ENCODE results near the gene CTDNEP1.

CTDNEP1 gene

DNA sequence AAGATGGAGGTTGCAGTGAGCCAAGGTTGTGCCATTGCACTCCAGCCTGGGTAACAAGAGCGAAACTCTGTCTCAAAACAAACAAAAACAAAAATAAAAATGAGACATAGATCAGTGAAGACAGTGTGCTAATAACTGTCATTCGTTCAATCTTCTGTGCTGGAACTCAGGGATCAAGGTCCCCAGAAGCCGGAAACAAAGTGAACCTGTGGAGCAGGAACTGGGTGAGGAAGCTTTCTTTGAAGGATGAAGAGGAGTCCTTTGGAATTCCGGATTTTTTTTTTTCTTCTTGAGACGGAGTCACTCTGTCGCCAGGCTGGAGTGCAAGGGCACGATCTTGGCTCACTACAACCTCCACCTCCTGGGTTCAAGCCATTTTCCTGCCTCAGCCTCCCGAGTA, 27.9 kb upstream of the CTDNEP1 start:
- no peak for DNase-seq

DNA sequence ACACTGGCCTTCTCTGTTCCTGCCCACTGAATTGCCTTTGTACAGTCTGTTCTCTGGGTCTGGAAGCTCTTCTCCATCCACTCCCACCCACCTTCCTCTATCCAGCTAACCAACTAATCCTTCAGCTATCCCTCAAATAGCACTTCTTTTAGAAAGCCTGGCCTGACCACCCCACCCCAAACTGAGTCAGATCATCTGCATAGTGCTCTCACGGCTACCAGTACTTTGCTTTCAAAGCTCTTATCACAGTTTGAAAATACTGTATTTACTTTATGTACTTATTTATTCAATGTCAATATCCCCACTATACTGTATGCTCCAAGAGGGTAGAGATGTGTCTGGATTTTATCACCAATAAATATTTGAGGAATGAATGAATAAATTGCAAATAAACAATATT, 15.2 kb upstream of the CTDNEP1 start:
- no peak for DNase-seq

DNA sequence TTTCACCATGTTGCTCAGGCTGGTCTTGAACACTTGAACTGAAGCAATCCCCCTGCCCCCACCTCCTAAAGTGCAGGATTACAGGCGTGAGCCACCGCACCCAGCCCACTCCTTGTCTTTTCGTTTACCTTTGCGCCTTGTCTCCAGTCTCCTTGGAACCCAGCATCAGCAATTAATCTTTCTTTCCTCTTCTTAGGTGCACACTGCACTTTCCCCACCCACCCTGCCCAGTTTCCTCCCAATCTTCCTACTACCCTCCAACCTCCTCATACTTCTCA, 12.2 kb upstream of the CTDNEP1 start:
- DNase-seq = no peak

DNA sequence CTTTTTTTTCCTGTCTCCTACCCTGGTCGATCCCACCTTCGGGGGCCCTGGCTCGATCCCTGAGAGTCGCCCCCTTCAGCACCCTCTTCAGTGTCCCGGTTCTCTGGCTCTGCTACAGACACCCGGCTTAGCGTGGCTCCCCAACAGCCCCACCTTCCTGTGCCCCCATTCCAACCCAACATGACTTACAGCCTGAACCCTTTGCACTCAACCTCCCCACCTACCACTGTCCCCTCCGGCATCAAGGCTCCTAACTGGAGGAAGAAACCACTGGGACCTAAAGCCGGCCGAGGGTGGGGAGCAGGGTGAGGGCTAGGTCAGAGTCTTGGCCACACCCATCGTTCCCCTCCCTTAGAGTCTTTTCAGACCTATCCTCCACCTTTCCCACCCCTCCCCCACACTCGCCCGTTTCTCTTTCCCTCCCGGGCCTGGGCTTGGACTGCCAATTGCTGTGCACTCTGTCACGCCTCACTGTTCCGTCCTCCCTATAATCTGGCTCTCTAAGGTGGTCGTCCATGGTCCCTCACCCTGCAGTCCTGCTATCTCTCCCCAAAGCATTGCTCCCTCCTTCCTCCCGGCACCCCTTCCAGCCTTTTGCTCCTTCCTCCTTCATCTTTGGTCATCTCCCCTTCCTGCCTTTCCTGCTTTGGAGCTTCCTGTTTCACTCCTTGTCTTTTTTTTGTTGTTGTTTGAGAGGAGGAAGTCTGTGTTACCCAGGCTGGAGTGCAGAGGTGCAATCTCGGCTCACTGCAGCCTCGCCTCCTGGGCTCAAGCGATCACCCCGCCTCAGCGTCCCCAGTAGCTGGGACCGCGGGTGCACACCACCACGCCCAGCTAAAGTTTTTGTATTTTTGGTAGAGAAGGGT, 11.6 kb upstream of the CTDNEP1 start:
- peak in 1 of 6 experiments; percentile 39 for DNase-seq

DNA sequence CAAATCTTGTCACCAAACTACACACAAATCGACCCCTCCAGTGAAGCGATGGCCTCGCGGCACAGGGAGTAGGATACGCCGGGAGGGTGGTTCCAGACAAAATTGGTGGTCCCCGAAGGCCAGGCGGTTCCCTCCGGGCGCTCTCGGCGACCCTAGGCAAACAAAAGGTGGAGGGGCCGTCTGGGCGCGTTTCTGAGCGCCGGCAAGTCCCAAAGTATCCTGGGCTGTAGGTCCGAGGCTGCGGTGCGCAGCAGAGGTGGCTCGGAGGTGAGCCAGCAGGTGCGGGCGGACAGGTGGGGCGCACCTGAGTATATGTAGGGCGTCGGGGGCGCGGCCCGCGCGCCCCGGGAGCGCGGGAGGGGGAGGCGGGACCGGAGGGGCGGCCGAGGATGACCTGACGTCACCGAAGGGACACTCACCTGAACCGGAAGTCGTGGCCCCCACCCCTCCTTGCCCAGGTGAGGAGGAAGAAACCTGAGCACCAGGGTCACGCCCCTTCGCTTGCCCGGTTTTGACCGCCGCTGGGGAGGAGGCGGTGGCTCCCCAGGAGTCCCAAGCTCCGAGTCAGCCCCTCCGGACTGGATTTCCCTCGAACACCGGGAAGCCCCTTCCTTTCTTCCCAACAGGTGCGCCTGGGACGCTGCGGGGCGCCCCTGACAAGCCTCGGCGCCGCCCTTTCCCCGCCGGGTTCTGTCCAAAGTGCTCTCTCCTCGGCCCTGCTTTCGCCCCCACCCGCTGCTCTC, 10.8 kb upstream of the CTDNEP1 start, which contains the start of gene CLDN7:
CLDN7 (minus strand) TSS at position 287 of the 743 bp plus-strand sequence. CDS start 435 bp downstream, outside the sequence.
- DNase-seq = peak in 1 of 6 experiments; percentile 39

DNA sequence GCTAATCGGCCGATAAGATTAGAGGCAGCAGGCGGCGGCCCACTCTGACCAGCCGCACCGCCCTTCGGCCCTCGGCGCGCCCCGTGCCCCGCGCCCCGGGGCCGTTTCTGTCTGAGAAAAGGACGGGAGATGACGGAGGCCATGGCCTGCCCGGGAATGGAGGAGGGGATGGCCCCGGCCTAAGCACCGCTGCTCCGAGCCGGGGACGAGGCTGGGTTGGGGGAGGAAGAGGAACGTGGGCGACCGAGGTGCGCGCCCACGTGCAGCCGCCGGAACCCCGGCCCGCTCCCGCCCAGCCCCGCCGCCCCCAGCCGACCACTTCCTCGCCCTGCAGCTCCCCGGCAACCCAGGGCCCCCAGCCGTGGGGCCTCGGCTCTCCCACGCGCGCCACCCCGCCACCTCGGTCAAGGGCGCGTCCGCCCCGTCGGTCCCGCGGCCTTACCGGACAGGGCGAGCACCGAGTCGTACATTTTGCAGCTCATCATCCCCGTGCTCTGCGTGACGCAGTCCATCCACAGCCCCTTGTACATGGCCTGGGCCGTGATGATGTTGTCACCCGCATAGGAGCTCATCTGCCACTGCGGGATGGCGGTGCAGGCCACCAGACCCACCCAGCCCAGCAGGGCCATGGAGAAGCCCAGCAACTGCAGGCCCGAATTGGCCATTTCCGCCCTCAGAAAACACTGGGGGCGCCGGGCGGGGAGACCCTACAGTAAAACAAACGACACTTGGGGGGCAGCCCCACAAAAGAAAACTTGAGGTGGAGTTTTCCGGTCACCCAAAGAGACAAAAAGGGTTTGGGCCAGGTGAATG, 10.1 kb upstream of the CTDNEP1 start:
- DNase-seq = peak in 1 of 6 experiments; percentile 30

DNA sequence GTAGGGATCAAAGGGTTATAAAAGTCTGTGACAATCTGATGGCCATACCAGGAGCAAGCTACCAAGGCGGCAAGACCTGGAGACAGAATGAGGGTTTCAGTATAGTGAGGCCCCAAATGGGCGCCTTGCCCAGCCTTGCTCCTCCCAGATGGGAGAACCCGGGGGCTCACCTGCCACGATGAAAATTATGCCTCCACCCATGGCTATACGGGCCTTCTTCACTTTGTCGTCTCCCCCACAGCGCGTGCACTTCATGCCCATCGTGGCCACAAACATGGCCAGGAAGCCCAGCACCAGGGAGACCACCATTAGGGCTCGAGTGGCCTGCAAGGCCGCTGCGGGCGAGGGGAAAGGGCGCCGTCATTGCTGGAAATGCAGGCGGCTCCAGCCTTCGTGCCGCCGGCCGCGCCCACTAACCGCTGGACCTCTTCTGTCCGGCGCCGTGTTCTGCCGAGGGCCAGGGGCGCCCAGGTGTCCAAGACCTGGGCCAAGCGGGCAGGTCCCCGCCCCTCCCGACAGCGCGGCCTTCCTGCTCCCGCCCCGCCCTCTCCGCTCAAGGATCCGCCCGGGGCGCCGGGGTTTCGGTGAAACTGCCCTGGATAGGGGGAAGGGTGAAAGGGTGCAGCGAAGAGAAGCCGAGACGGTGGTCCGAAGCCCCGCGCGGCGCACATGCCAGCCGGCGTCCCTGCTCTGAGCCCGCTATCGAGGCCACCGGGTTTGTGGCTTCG, 9.3 kb upstream of the CTDNEP1 start:
- peak in 4 of 6 experiments; percentile 29 to 43 (median 36) for DNase-seq

DNA sequence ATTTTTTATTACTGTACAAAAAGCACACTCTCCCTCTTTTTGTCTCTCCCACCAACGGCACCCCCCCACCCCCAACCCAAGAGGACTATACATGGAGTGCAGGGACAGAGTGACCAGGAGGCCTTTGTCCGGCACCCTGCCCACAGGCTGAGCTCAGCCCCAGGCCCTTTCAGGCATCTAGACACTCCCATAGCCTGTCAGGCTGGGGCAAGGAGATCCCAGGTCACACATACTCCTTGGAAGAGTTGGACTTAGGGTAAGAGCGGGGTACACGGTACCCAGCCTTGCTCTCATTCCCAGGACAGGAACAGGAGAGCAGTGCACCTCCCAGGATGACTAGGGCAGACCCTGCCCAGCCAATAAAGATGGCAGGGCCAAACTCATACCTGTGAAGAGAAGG, 8.6 kb upstream of the CTDNEP1 start:
- no peak for DNase-seq

DNA sequence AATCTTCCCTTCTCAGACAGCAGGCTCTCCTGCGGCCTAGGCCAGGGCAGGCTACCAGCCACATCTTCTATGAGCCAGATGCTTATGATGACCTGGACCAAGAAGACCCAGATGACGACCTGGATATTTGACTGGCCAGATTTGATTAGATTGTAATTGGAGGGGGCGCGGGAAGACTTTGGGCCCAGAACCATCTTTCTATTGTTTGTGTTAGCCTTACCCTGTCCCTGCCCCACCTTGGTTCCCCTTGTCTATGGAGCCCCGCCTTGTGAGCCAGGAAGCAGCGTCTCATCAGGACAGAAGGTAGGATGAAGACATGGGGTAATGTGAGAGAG, 8.0 kb upstream of the CTDNEP1 start:
- no peak for DNase-seq

DNA sequence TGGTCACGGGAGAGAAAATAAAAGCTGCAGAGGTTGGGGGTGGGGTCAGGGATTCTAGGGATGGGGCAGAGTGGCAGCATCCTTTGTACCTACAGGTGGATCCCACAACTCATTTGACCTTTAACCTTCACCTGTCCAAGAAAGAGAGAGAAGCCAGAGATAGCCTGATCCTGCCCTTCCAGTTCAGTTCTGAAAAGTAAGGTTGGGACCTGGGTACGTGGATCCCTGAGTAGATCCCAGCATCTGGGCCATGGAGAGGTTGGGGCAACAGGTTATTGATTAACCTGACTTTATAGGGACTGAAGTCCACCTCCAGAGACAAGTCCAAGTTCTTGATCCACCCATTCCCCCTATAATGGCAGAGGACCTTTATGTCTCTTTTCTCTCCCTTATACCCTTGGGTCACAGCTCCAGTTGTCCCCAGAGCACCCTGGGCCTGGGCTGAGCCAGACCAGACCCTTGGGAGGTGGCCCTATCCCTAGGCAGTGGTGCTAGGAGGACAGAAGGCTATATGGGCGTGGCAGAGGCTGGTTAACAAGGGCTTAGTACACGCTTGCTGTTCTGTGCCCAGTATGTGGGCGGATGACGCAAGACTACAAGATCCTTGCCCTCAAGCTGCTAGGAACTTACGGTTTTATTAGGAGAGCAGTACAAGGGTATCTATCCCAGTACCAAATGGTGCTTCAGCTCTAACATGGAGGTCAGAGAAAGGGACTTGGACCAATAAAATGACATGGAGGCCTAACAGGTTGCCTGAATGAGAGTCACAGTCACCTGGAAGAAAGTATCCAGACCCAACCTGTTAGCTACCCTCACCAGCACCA, 7.4 kb upstream of the CTDNEP1 start:
- no peak for DNase-seq

DNA sequence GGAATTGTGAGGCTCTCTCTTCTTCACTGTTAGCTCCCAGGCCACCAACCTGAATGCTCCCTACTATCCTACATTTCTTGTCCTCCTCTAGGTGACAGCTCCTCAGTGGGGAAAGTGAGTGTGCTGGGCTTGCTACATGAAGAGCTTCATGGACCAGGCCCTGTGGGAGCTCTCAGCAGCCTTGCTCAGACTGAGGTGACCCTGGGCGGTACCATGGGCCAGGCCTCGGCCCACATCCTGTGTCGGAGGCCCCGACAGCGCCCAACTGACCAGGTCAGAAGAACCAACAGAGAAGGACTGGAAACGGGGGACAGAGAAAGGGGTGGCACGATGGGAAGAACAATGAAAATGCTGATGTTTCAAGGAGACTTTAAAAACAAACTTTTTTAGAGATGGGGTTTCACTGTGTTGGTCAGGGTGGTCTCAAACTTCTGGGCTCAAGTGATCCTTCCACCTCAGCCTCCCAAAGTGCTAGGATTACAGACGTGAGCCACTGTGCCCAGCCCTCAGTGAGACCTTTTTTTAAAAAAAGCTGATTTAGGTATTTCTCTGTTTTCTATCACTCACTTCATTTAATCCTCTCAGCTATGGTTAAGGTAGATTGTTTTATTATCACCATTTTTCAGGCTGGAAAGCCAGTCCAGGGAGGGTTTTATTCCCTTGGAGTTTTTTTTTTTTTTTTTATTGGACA, 5.4 kb upstream of the CTDNEP1 start:
- DNase-seq = no peak

DNA sequence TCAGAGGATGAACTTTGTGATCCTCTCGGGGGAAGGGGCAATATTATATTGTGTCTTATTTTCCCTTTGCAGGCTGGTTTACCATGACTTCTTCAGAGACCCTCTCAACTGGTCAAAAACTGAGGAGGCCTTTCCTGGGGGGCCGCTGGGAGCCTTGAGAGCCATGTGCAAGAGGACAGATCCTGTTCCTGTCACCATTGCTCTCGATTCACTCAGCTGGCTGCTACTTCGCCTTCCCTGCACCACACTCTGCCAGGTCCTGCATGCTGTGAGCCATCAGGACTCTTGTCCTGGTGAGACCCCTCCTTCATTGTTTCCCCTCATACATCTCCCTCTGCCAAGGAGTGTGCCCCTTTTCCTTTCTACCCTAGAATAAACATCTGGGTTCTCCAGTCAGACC, 3.0 kb upstream of the CTDNEP1 start:
- no peak for DNase-seq

DNA sequence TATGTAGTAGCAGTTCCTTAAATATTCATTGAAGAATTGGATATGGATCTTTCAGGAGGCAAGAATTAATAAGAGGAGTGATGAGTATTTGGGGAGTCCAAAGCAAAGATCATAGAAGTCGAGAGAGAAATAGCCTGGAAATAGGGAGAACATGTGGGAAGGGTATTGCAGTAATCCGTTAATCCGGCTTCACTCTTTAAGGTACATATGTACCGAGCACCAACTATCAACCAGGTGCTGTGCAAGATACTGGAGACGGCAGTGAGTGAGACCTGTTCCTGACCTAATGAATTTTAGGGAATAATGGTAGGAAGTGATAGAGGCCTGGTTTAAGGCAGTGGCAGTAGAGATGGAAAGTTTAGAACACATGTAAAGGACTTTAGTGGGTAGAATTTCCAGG, 1.5 kb upstream of the CTDNEP1 start:
- no peak for DNase-seq

DNA sequence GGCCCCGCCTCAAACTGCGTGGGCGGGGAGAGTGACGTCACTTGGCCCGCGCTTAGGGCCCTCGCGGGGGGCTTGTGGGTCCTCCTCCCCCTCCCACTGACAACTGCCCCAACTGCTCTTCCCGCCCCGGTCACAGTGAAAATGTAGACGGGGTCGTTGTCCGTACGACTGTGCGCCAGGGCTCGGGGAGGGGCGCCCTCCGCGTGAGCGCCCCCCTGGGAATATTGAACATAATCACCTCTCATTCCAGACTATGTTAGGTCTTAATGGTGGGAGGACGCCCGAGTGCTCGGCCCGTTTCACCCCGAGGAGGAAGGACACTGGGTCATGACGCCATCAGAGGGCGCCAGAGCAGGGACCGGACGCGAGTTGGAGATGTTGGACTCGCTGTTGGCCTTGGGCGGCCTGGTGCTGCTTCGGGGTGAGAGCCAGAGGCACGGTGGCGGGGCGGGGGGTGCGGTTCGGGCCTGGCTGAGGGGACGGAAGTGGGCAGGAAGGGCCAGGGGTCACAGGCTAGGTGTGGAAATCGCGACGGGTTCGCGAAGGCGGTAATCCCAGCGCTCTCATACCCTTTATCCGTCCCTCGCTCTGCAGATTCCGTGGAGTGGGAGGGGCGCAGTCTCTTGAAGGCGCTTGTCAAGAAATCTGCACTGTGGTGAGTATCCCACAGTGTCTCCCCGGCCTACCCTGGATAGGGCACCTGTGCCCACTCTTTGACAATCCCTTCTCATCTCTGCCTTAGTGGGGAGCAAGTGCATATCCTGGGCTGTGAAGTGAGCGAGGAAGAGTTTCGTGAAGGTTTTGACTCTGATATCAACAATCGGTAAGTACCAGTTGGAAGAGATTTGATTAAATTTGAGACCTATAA, 876 bp upstream of the CTDNEP1 start, which contains the start of gene ELP5:
ELP5 (plus strand) TSS at position 40 of the 868 bp plus-strand sequence; CDS start at position 376, 336 bp downstream.
- peak; percentile 74 to 95 (median 86) for DNase-seq

DNA sequence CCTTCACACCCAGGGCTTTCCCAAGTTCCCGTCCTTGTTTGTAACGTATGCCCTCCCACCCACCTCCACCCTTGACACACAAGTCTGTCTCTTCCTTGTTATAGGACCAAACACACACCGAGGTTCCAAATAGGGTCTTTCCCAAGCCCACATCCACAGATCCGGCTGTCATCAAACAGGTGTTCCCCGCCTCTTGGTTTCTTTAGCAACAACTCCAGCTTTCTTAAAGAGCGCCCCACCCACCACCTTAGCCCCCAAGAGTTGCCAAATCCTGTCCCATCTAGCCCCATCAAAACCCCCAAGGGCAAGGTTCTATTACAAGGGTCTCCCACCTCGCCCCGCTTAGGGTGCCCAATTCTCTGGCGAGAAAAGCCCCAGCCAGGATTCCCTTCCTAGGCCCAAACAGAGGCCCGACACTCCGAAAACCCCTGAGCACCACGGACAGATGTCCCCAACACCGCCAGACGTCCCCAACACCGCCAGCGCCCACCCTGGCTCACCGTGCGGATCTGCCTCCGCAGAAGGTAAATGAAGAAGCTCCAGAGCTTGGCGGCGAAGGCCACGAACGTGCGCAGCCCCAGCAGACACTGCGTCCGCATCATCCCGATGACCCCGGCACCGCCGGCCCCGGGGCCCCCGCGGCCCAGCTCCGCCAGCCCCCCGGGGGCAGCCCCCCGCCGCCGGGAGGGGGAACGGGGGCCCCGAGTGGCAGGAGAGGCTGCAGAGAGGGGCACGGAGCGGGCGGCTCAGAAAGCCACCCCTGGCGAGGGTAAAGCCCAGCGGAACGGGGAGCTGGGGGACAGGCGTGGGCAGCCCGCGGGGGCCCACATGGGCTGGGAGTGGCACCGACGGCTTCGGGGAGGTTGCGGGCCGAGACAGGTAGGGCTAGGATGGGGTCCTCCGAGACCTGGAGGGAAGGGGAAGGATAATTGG, 573 bp downstream of the CTDNEP1 start:
- DNase-seq = peak in 3 of 6 experiments; percentile 7 to 27 (median 14)

DNA sequence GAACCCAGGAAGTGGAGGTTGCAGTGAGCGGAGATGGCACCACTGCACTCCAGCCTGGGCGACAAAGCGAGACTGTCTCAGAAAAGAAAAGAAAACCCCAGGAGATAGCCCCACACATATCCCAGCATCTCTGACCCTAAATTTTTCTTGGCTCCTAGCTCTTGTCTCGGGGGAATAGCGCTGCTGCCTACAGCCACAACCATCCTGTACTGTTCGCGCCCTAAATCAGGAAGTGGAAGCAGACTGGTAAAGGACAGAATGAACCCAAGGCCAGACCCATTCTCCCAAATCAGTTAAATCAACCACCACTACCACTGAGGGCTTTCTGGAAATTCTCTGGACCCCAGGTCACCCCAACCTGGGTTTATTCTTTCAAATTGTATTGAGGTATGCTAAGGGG, 1.7 kb downstream of the CTDNEP1 start:
- DNase-seq = no peak

DNA sequence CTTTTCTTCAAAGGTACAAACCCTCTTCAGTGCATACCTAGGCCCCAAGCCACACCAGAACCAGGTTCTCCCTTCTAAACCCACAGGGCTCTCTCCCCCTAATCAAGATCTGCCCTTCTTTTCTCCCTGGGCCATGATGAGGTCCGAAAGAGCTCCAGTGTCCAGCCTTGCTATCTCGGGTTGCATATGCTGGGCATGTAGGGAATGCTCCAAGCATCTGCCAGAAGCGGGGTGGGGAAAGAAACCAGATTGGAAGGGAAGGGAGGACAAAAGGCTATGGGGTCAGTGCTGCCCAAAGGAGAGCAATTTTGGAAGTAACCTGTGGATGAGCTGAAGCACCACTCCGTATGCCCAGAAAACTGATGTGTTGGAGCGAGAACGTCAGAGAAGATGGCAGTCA, 2.3 kb downstream of the CTDNEP1 start:
- DNase-seq = no peak

DNA sequence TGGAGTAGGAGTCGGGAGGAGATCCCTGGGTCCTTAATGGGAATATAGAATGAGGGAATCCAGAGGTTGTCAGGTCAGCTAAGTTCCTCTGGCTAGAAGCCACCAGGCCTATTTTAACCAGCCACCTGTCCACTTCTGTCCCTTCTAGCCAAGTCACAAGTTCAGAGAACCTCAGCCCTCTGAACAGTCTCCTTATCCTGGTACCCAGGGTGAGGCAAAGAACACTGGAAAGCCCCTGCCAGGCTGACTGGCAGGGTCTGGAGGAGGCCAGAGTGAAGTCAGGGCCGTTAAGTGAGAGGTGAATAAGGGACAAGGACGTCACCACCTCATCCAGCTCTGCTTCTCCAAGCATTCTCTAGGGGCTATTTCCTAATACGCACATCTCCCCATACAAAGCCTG, 2.7 kb downstream of the CTDNEP1 start:
- DNase-seq = no peak

DNA sequence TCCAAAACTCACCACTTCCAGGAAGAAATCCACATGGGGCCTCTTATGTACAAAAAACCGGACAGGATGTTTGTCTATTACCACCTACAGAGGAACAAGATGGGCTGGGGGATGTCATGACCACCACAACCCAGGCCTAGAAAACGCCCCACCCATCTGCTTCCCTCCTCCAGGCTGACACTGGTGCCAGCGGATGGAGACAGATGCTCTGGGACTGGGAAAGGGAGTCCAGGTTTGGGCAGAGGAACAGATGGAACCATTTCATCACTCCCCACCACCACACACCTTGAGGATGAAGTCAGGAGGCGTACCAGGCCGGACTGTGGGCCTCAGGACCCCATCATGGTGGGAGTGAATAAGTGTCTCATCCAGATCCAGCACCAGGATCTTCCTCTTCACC, 4.8 kb downstream of the CTDNEP1 start:
- no peak for DNase-seq
